HG03460 (cell line): ENCODE results near the gene TMEM221.

Experiments
- ATAC-seq: cut with Tn5 transposase; IDR thresholded peaks from one replicate; pipeline ENCODE4 v1.9.1; 2021; ENCODE audit not compliant: unreplicated experiment

Gene TMEM221

DNA sequence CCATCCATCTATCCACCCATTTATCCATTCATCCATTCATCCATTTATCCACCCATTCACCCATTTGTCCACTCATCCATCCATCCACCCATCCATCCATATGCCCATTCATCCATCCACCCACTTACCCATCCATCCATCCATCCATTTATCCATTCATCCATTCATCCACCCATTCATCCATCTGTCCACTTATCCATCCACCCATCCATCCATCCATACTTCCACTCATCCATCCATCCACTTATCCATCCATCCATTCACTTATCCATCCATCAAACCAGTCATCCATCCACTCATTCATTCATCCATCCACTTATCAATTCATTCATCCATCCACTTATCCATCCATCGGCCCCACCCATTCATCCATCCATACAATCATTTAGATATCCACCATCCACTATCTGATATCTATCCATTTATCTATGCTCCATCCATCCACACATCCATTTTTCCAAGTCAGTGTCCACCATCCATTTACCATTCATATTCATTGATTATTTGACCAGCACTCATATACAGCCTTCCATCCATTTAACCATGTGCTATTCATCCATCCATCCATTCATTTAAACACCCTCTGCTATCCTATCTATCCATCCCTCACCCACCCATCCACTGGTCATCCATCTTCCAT lies 2.8 kb downstream of the TMEM221 start:
- ATAC-seq: no peak

DNA sequence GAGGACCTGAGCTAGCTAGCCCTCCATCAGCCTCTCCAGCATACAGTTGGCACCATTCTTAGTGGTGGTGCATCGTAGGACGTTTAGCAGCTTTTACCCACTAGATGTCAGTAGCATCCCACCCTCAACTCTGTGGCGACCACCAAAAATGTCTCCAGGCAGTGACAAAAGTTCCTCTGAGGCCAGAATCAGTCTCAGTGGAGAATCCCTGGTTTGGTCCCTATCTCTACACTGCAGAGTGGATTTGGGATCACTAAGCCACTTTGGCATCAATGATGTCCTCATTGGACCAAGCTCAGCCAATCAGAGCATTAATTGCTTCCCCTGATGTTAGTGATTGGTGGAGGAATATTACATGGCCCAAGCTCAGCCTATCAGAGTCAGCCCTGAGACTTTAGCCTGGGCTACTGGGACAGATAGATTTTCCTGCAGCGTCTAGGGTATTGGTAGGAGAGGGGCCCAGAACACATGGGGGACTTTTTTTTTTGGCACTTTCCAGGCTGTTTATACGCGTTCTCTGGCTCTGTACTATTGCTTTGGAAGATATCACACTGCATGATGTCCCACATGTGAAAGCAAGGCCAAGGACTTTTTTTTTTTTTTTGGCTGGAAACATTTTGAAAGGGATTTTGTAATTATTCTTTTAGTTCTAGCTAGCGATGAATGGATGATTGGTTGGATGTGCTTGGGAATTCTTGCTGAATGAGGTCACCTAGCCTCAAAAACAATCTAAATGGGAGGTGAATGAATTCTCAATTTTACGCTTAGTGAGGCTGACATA lies 7.0 kb downstream of the TMEM221 start:
- no peak for ATAC-seq

DNA sequence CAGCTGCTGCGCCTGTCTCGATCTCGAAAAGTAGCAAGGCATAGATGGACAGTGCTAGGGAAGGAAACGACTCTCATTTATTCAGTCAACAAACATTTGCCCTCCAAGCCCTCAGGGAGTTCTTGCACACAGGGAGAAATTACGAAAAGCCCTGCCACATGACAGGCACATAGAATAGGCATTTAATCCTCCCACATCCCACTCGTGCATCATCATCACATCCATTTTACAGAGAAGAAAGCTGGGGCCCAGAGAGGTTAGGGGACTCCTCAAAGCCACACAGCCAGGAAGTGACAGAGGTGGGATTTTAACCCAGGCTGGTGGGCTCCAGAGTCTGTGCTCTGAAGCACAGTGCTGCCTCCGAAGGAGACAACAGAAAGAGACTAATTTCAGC lies 11.6 kb downstream of the TMEM221 start:
- ATAC-seq: no peak

DNA sequence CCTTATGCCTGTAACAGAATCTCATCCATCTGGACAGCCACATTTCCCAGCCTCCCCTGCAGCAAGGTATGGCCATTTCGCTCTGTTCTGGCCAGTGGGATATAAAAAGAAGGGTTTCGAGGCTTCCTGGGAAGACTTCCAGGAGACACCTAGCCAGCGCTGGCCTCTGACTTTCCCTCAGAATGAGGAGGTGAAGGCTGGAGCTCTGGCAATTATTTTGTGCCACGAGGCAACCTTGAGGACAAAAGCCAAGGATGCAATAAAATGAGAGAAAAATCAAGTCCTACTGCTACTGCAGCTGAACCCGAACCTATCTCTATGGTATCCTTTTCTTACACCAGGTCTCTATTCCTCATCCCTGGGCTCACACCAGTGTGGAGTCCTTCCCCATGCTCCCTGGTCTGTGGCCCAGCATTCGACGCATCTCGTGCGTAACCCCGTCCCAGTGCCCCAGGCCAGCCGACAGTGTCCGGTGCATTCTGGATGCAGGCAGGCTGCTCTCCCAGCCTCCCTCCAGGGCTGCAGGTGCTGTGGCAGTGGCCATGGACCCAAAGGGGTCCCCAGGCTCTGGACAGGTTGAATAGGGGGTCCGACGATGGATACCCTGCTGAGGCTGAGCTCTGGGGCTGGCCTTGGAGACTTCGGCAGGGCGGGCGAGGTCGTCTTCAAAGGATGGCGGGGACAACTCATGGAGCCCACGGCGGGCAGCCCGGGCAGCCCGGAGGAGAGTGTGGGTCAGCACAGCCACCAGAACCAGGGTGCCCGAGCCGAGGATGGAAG lies 12.2 kb downstream of the TMEM221 start:
- no peak for ATAC-seq

DNA sequence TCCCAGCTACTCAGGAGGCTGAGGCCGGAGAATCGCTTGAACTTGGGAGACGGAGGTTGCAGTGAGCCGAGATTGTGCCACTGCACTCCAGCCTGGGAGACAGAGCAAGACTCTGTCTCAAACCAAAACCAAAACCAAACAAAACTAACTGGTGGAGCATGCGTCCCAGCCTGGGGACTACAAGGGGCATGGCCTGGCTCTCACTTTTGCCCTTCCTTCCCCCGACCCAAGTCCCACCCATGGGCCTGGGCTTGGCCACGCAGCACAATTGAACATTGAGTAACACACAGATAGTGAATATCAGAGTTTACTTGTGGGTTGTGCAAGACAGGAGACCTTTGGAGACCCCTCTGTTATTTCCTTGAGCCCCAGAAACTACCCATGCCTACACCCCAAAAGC lies 13.2 kb downstream of the TMEM221 start:
- ATAC-seq: no peak

DNA sequence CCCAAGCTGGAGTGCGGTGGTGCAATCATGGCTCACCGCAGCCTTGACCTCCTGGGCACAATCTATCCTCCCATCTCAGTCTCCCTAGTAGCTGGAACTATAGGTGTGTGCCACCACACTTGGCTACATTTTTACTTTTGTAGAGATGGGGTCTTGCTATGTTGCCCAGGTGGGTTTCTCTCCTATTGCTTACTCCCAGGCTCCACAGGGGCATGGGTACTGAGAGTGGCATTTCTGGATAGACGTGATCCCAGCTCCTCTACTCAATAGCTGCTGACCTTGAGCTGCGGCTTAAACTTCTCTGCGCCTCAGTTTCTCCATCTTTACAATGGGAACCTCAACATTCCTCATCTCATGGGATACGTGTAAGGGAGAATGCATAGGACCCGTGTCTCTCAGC lies 17.1 kb downstream of the TMEM221 start:
- ATAC-seq: no peak

DNA sequence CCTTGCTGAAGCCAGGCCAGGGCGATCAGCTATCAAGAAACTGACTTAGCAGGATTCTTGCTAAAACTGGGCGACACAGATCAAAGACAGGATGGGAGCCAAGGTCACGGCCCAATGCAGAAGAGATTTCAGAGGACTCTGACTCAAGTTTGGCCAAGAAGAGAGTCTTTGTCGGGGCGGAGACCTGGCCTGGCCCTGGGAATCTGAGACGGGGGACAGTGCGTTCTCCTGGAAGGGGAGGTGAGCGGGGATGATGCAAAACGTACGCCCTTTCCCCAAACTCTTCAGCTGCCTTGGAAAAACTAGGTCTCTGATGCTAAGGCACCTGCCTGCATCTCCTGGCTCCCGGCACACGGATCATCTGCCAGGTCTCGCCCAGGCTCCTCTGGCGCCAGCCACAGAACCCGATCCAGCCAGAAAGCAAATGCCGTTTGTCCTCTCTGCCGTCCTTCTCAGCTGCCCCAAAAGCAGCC lies 18.8 kb downstream of the TMEM221 start:
- no peak for ATAC-seq

DNA sequence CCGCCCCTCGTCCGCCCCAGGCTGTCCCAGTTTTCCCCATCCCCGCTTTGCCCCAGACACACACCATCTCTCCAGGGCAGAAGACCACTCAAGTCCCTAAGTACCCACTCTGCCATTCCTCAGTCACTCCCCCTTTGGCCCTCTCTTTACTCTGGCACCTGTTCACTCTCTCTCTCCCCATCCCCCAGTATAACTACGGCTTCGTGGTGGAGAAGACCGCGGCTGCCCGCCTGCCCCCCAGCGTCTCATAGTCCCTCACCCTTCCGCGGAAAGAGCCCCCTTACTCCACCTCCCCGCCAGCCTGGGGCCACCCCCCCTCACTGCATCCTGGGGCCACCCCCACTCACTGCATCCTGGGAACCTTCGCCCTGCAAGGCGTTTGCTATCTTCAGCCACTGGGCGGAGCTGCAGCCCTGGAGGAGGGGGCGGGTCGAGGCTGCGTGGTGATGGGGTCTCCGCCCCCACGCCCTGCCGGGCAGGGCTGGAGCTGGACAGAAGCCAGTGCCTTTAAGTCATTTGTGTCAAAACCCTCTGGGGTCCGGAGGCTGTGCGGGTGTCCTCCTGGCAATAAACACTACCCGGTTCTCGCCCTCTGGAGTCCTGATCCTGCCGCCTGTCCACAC lies 23.6 kb downstream of the TMEM221 start:
- ATAC-seq: no peak

DNA sequence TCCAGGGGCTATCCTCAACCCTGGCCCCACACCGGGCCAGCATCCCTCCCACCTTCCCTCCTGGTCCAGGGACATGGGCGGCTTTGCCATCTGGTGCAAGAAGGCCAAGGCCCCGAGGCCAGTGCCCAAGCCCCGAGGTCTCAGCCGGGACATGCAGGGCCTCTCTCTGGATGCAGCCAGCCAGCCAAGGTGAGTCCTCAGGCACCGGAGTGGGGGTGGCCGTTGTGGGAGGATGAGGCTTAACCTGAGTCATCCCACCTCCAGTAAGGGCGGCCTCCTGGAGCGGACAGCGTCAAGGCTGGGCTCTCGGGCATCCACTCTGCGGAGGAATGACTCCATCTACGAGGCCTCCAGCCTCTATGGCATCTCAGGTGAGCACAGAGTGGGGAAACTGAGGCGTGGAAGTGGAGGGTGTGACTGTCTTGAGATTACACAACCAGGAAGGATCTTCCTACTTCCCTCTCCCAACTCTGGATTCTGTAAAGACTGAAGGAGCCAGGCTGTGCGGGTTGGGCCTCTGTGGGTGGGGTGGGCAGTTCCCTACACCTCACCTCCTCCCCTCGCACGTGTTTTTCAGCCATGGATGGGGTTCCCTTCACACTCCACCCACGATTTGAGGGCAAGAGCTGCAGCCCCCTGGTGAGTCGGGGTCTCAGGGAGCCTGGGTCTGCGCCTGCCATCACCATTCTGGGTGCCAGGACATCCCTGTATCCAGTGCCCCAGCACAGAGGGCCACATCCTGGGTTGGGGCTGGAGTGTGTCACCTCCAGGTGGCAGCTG lies 24.8 kb downstream of the TMEM221 start:
- ATAC-seq: no peak

DNA sequence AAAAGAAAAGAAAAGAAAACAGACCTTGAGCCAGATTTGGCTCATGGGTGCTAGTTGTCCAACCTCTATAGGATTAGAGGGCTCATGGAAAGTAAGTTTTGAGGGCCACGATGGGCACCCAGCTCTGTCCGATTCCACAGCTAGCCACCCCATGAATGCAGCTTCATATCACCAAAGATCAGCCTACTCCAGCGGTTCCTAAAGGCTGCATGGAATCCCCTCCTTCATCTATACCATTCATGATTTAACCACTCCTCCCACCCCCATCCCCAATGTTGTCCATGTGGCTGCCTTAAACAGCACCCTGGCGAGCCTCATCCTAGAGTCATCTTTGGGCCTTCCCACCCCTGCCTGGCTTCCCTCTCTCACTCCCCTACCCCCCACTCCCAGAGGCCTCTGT lies 26.5 kb downstream of the TMEM221 start:
- no peak for ATAC-seq

DNA sequence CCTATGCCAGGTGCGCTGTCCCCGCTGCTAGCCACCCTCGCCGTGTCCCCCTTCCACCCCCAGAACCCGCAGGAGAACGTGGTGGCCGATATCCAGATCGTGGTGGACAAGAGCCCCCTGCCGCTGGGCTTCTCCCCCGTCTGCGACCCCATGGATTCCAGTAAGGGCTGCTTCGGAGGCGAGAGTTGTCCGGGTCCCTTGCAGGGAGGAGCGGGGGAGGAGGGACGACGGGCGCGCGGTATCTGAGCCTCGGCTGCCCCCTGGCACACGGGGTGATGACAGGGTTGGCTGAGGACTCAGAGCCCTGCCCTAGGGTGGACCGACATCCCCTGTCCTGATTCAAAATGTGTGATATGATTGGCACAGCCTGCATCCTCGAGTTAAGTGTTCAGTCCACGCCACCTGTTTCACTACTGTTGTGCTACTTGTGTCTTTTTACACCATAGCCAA lies 28.0 kb downstream of the TMEM221 start:
- peak; percentile 11 for ATAC-seq

DNA sequence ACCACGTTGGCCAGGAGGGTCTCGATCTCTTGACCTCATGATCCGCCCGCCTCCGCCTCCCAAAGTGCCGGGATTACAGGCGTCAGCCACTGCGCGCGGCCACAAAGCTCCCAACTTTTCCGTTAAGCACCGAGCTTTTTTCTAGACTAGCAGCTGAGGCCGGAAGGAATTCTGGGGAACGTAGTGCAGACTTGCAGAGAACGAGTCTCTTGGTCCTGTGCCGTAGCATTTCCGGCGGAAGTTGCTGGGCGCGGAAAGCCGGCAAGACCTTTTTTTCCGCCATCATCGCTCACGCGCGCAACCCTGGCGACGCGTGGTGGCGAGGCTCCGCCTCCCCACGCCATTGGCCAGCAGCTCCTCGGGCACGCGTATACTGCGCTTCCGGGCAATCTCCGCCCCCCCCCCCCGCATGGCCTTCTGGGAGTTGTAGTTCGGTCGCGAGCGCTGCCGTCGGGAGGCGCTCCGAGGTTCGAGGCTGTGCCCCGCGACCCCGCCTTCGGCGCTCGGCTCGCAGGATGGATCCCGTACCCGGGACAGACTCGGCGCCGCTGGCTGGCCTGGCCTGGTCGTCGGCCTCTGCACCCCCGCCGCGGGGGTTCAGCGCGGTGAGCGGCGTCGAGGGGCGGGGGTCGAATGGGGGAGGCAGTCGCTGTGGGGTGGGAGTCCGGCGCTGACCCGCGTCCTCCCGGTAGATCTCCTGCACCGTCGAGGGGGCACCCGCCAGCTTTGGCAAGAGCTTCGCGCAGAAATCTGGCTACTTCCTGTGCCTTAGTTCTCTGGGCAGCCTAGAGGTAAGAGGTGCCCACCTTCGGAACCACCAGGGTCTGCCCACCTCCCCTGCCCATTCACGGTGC lies 28.6 kb downstream of the TMEM221 start, which contains the start of gene MVB12A:
TSS of gene MVB12A (plus strand) at position 427 of the 854 bp plus-strand sequence. CDS start at position 516, 89 bp downstream.
- ATAC-seq: peak; percentile 88

DNA sequence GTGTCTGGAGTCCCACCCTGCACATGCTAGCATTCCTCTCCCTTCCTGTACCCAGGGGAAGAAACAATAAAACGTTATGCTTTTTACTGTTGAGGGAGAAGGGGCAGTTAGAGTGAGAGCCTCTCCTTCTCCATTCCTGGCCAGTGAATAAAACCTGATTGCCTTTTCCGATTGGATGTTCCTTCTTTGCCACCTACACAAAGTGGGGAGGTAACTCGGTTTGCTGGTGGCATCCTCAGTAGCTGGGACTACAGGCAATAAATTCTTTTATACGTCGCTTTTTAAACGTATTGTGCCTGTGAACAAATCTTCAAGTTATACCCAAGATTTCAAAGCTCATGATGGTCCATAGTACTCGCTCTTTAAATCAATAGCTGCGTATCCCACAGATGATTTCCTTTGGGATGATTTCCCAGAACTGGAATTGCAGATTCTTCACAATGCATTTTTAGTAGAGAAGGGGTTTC lies 29.3 kb downstream of the TMEM221 start:
- ATAC-seq: no peak

DNA sequence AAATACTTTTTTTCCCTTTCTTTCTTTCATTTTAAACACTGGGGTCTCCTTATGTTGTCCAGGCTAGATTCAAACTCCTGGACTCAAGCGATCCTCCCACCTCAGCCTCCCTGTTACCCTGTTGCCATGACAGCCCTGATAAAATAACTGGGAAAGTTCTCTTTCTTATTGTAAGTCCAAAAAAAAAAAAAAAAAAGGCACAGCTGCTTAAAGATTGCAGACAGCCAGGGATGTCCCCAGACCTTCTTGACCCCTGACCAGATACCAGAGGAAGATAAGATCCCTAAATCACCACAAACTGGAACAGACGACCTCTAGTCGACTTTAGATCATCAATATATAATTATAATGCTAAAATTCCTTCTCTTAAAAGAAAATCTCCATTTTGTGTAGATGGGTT lies 29.8 kb downstream of the TMEM221 start:
- ATAC-seq: no peak

DNA sequence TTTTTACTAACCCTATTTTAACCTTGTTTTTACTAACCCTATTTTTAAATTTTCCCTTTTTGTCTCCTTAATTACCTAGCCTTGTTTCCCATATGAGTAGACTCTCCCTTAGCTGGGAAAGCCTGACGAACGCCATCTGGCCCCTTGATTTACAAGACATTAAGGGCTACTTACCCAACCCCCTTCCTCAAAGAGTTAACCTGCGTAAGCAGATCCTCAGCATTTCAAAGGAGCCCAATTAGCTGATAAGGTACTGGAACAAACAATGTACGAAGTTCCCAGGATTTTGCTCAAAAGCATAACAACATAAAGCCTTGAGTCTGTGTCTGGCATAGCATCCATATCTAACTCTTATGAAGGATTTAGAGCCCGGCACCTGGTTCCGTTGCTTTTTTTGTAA lies 33.3 kb downstream of the TMEM221 start:
- no peak for ATAC-seq

DNA sequence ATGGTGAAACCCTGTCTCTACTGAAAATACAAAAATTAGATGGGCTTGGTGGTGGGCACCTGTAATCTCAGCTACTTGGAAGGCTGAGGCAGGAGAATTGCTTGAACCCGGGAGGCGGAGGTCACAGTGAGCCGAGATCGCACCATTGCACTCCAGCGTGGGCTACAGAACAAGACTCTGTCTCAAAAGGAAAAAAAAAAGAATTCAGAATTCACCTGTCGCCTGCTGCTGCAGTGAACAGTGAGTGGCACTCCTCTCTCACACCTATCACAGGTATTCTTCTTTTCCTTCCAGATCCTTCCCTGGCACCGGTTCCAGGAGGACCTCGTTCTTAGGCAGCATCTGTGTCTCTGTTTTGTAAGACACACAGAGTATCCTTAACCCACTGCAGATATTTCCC lies 34.4 kb downstream of the TMEM221 start:
- no peak for ATAC-seq

DNA sequence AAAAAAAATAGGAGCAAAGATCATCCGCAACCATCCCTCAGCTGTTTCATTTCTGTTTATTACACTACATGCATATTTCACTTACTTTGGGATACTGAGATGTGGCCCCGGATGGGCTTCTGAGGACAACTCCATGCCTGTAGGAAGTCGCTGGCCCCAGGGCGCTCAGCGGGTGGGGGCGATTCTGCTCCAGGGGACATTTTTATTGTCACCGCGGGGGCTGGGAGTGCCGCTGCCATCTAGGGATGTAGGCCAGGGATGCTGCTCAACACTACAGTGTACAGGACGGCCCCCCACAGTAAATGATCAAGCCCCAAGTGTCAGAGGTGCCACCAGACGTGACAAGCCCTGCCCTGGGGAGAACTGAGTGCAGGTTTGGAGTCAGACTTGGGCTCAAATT lies 36.7 kb downstream of the TMEM221 start:
- ATAC-seq: no peak

DNA sequence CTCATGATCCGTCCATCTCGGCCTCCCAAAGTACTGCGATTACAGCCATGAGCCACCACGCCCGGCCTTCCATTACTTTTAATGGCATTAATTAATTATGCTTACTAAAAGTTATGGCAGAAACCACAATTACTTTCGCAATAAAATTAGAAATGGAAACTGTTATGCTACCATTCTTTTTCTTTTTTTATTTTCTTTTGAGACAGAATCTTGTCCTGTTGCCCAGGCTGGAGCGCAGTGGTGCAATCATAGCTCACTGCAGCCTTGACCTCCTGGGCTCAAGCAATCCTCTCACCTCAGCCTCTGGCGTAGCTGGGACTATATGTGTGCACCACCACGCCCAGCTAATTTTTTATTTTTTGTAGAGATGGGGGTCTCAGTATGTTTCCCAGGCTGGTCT lies 38.5 kb downstream of the TMEM221 start:
- ATAC-seq: no peak

DNA sequence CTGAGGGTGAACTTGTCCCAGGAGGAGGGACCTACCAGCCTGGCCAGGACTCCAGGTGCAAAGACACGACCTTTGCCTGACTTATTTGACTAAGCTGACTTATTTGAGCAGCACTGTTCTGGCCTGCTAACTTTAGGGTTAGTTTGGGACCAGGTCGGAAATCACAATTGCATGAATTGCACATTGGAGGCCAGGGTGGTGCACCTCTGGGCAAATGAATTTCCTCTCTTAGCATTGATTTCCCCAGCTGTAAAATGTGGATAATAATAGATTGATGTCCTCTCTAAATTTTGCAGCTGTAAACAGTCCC lies 41.6 kb downstream of the TMEM221 start:
- ATAC-seq: no peak
